Prostate gland (tissue), 2 donors: Measurements from ENCODE around the gene DNAJB9. TPM values are rescaled to one million over a fixed set of nuclear protein-coding genes. Genes with fewer than 3 reads are reported as not detected.
"Not testable (repeated sequence)": the region's sequence is repeated elsewhere in the genome, so short reads cannot be mapped to it uniquely, and the experiment has no call there.

Experiments
- DNase-seq: peaks from one replicate; pipeline ENCODE4 v3.0.0-alpha.2; 2019; ENCODE audit warnings: low spot score
- H3K27ac ChIP-seq, 2 donors: fragments of 200-600 bp; sonication (generic); 2 replicates each; pipeline ENCODE4 v1.5.1; 2017 to 2019
- H3K27me3 ChIP-seq: fragments of 200-600 bp; sonication (generic); replicated peaks from 2 replicates; pipeline ENCODE4 v1.5.1; 2019; ENCODE audit not compliant: insufficient read depth
- H3K36me3 ChIP-seq, 2 donors: fragments of 200-600 bp; sonication (generic); 1 replicate in 1 of 2; 2 replicates in 1 of 2; pipeline versions ENCODE4 v1.5.1 to v1.8.1; 2017 to 2019
- H3K4me1 ChIP-seq: fragments of 200-600 bp; sonication (generic); replicated peaks from 2 replicates; pipeline ENCODE4 v1.5.1; 2019
- H3K4me3 ChIP-seq, 2 donors: fragments of 200-600 bp; sonication (generic); 2 replicates each; pipeline ENCODE4 v1.5.1; 2017 to 2019
- H3K9me3 ChIP-seq: fragments of 200-600 bp; sonication (generic); 2 replicates; pipeline ENCODE4 v1.5.1; 2017
- POLR2A ChIP-seq: fragments of 450-650 bp; IDR thresholded peaks from one replicate; pipeline ENCODE4 v1.6.1; 2016; ENCODE audit warnings: antibody characterized with exemption, mild to moderate bottlenecking
- POLR2AphosphoS5 ChIP-seq: sonication (generic); formaldehyde crosslinking; IDR thresholded peaks from one replicate; pipeline ENCODE4 v1.6.1; 2017; ENCODE audit warnings: antibody characterized with exemption
- WGBS: methylation state at CpG from one replicate; pipeline ENCODE4 v1.1.5; 2018; 5-methylcytosine and 5-hydroxymethylcytosine counted together
- intact Hi-C: fragments of 100-400 bp; cut with DNase I; formaldehyde crosslinking; loops from one replicate; pipeline ENCODE4 v1.14.2; 2022
- total RNA-seq, 2 donors: library from RNA; depleted of rRNA; stranded (reverse); fragments of >200 nt; gene quantifications; one replicate each; pipeline ENCODE4 v1.1.0, GENCODE V29; 2016
- TF ChIP-seq, protein P1 (sequence below), 4 experiments: fragments of 200-600 bp in 2 of 4; fragments of 450-650 bp in 2 of 4; sonication (generic) in 2 of 4; IDR thresholded peaks; 1 replicate in 3 of 4; 2 replicates in 1 of 4; pipeline ENCODE4 v1.5.1; 2016 to 2019; ENCODE audit warnings: antibody characterized with exemption in 4 of 4, mild to moderate bottlenecking in 2 of 4, moderate library complexity in 2 of 4

The DNAJB9 gene
- total RNA-seq, 2 donors from 2014 or later: 27.2 to 64.0 TPM

DNA sequence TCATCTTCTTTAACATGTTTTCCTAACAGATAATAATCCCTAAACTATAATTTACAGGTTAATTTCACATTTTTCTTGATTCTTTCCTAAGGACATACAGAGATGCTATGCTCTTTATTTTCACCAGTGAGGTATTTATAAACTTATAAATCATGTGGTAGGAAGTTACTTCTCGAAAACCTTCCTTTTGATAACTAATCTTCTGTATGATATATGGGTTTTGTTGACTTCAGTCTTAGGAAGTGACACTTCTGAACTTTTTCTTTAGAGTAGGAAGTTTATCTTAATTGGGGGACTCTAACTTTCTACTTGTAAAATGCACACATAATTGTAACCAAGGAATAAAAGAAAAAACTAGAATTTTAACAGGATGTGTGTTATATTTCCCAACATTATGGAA, 33.9 kb upstream of the DNAJB9 start:
- H3K4me1 ChIP-seq: no peaks in the 10 kb centered on the region
- no peaks in the 10 kb centered on the region for H3K27me3 ChIP-seq
- H3K36me3 ChIP-seq: no peaks in the 10 kb centered on the region
- no peak for DNase-seq
- intact Hi-C loops: no loop called here
- 54% methylated on average over 1 of the region's 1 CpG for WGBS
- no peak overlapping the region for H3K27ac ChIP-seq
- no peaks in the 10 kb centered on the region for H3K9me3 ChIP-seq
- TF ChIP-seq POLR2AphosphoS5 (no peak), POLR2A (no peak)
- TF ChIP-seq, protein P1, sequence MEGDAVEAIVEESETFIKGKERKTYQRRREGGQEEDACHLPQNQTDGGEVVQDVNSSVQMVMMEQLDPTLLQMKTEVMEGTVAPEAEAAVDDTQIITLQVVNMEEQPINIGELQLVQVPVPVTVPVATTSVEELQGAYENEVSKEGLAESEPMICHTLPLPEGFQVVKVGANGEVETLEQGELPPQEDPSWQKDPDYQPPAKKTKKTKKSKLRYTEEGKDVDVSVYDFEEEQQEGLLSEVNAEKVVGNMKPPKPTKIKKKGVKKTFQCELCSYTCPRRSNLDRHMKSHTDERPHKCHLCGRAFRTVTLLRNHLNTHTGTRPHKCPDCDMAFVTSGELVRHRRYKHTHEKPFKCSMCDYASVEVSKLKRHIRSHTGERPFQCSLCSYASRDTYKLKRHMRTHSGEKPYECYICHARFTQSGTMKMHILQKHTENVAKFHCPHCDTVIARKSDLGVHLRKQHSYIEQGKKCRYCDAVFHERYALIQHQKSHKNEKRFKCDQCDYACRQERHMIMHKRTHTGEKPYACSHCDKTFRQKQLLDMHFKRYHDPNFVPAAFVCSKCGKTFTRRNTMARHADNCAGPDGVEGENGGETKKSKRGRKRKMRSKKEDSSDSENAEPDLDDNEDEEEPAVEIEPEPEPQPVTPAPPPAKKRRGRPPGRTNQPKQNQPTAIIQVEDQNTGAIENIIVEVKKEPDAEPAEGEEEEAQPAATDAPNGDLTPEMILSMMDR (IDR thresholded peaks at IDR 0.05): no peak
- H3K4me3 ChIP-seq: no peak overlapping the region

DNA sequence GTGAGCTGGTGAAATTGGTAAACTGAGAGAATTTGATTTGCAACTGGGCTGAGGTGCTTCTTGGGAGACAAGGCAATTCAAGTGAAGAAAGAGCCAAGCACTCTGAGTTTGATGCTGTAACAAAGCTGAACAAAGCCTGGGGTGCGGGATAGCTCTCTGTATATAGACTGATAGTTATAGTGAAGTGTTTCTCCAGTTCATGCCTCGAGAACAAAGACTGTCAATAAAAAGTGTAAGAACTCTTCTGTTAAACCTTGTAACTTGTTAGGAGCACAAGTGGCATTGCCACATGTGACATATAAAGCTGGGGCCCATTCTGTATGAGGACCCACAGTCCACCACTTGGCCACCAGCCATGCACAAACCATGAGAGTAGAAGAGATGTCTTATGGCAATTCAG, 32.4 kb upstream of the DNAJB9 start:
- Histone ChIP-seq H3K4me1 (no peaks in the 10 kb centered on the region), H3K36me3 (no peaks in the 10 kb centered on the region), H3K27ac (no peak overlapping the region), H3K4me3 (no peak overlapping the region), H3K27me3 (no peaks in the 10 kb centered on the region), H3K9me3 (no peaks in the 10 kb centered on the region)
- intact Hi-C loops: no loop called here
- TF ChIP-seq, protein P1 (IDR thresholded peaks at IDR 0.05): no peak
- no peak for TF ChIP-seq POLR2A
- 77% methylated on average over 2 of the region's 2 CpGs for WGBS
- no peak for DNase-seq

DNA sequence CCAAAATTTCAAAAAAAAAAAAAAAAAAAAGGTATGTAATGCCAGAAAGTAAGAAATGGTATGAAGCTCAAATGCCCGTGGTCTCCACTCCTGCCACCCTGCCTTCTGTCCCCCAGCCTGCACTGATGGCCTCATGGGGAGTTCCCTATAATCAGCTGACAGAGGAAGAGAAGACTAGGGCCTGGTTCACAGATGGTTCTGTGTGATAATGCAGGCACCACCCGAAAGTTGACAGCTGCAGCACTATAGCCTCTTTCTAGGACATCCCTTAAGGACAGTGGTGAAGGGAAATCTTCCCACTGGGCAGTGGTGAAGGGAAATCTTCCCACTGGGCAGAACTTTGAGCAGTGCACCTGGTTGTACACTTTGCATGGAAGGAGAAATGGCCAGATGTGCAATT, 31.4 kb upstream of the DNAJB9 start:
- intact Hi-C loops, H3K9me3 ChIP-seq, H3K4me1 ChIP-seq, H3K36me3 ChIP-seq, H3K4me3 ChIP-seq, DNase-seq, H3K27me3 ChIP-seq, H3K27ac ChIP-seq: not testable (repeated sequence)
- WGBS: 69% methylated on average over 2 of the region's 2 CpGs

DNA sequence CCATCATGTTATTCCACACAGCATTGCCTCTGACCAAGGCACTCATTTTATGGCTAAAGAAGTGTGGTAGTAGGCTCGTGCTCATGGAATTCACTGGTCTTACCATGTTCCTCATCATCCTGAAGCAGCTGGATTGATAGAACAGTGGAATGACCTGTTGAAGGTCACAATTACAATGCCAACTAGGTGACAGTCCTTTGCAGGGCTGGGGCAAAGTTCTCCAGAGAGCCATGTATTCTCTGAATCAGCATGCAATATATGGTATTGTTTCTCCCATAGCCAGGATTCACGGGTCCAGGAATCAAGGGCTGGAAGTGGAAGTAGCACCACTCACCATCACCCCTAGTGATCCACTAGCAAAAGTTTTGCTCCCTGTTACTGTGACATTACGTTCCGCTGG, 31.0 kb upstream of the DNAJB9 start:
- 94% methylated on average over 4 of the region's 4 CpGs for WGBS
- H3K27me3 ChIP-seq, H3K4me3 ChIP-seq, intact Hi-C loops, H3K36me3 ChIP-seq, H3K9me3 ChIP-seq, DNase-seq, H3K4me1 ChIP-seq, H3K27ac ChIP-seq: not testable (repeated sequence)

DNA sequence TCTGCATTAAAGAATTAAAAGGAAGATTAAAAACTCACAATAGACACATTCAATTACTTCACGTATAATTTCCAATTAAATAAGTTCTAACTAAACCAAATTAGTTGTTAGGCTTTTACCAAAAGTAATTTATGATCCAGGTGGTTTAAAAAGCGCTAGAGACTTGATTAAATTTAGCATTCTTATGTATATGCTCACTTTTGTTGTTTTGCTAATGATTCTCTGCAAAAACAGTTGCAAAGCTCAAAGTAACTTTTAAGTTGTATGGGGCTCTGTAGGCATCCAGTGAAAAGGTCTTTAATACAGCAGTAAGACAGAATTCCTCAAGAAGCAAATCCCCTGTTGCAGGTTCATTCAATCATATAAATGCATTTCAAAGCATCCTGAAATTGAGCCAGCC, 28.2 kb upstream of the DNAJB9 start:
- intact Hi-C loops: no loop called here
- Histone ChIP-seq H3K27me3 (no peaks in the 10 kb centered on the region), H3K27ac (no peak overlapping the region), H3K9me3 (no peaks in the 10 kb centered on the region), H3K36me3 (no peaks in the 10 kb centered on the region), H3K4me1 (no peaks in the 10 kb centered on the region), H3K4me3 (no peak overlapping the region)
- TF ChIP-seq, protein P1 (IDR thresholded peaks at IDR 0.05): no peak
- no peak for TF ChIP-seq POLR2AphosphoS5
- TF ChIP-seq POLR2A: no peak
- no peak for DNase-seq
- WGBS: 65% methylated on average over 2 of the region's 2 CpGs

DNA sequence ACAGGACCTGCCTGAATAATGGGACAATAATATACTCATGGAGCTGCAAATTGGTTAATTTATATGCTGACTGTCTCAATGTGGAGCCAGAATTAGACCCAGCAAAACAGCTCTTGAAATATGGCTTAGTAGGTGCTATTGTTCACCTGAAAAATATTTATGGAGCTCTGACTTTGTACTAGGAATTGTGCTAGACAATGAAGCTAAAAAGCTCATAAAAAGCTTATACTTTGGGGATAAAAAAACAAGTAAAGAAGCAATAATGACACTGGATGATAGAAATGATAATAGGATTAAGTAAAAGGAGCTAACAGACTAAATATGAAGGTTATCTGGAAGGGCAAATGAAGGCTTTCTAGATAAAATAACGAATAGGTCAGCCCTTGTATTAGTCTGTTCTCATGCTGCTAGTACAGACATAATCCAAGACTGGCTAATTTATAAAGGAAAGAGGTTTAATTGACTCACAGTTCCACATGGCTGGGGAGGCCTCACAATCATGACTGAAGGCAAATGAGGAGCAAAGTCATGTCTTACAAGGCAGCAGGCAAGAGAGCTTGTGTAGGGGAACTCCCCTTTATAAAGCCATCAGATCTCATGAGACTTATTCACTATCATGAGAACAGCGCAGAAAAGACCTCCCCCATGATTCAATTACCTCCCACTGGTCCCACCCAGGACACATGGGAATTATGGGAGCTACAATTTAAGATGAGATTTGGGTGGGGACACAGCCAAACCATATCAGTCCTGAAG, 21.4 kb upstream of the DNAJB9 start:
- H3K4me1 ChIP-seq, DNase-seq, H3K27me3 ChIP-seq, H3K9me3 ChIP-seq, H3K4me3 ChIP-seq, H3K36me3 ChIP-seq, H3K27ac ChIP-seq, intact Hi-C loops: not testable (repeated sequence)
- WGBS: 83% methylated on average over 2 of the region's 2 CpGs

DNA sequence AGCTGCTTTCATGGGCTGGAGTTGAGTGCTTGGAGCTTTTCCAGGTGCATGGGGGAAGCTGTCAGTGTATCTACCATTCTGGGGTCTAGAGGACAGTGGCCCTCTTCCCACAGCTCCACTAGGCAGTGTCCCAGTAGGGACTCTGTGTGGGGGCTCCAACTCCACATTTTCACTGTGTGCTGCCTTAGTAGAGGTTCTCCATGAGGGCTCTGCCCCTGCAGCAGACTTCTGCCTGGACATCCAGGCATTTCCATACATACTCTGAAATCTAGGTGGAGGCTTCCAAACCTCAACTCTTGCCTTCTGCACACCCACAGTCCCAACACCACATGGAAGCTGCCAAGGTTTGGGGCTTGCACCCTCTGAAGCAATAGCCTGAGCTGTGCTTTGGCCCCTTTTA, 13.0 kb upstream of the DNAJB9 start:
- intact Hi-C loops, H3K36me3 ChIP-seq, DNase-seq, H3K4me1 ChIP-seq, H3K9me3 ChIP-seq, H3K27ac ChIP-seq, H3K4me3 ChIP-seq, H3K27me3 ChIP-seq: not testable (repeated sequence)
